ENCODE data around the gene TAF1B. TPM values are rescaled to one million over a fixed set of nuclear protein-coding genes. Genes with fewer than 3 reads are reported as not detected.

The TAF1B gene
- total and polyA plus RNA-seq, 2 donors (not counting 3 experiments of a cell fraction or from before 2014, with no cell fraction given) = 6.3 to 29.4 TPM

GRCh38 chr2:9815076-9815475 lies 28.2 kb upstream of the TAF1B start:
- ChIA-PET POLR2A (no interaction called here), CTCF (interaction anchor here (1.0 to 5.5 kb wide), 23 partner anchors 9 to 620 kb away, joined by 3 to 161 read pairs (median 8); partner anchors contain the start of genes TAF1B and YWHAQ)
- H3K79me2 ChIP-seq (ENCODE audit: control insufficient read depth, insufficient read depth, low read length) = no peaks in the 10 kb centered on the region
- DNase-seq (ENCODE audit: low read depth, low spot score) (no peak), FAIRE-seq (no peak)
- H3K4me2 ChIP-seq (ENCODE audit: insufficient read depth, low read length) = no peak overlapping the region
- TF ChIP-seq FOS (IDR thresholded peaks at IDR 0.05; ENCODE audit: borderline replicate concordance, insufficient read depth, low read length) (no peak), MAX (IDR thresholded peaks at IDR 0.05; ENCODE audit: insufficient read depth, insufficient read length) (no peak), CTCF (IDR thresholded peaks at IDR 0.05; ENCODE audit: extremely low read depth in 1 of 2, insufficient read depth in 1 of 2, low read depth in 1 of 2, low read length in 2 of 2) (no peak), JUN (IDR thresholded peaks at IDR 0.05; ENCODE audit: borderline replicate concordance, insufficient read depth, insufficient read length, low read depth) (no peak), MYC (IDR thresholded peaks at IDR 0.05; ENCODE audit: low read depth, low read length) (no peak), POLR2AphosphoS5 (IDR thresholded peaks at IDR 0.05; ENCODE audit: insufficient read depth, low read depth, low read length) (no peak), EZH2 (IDR thresholded peaks at IDR 0.05; ENCODE audit: borderline replicate concordance, low read depth, low read length, severe bottlenecking) (no peak), POLR2A (IDR thresholded peaks at IDR 0.05; ENCODE audit: low read depth, low read length) (no peak), GATA2 (IDR thresholded peaks at IDR 0.05; ENCODE audit: insufficient read depth, insufficient read length, low read depth, low read length) (no peak)
- no peaks in the 10 kb centered on the region for H3K9me1 ChIP-seq (replicated peaks; ENCODE audit: control insufficient read depth, extremely low read depth, insufficient read depth, low read length)
- dilution Hi-C loops (cut with MboI; ENCODE audit: extremely low pct_ligation_motif_present, low sequenced_read_pairs) (loop anchor here (25.0 kb wide), 1 partner anchor 147 kb away; the partner anchor contains the start of gene GRHL1), intact Hi-C loops (cut with micrococcal nuclease) (no loop called here)
- H3K36me3 ChIP-seq (ENCODE audit: control insufficient read depth in 2 of 2, extremely low read depth in 1 of 2, insufficient read depth in 2 of 2, low read length in 2 of 2) = no peaks in the 10 kb centered on the region
- no TSS peak for BruUV-seq (replicated peaks)
- H2AFZ ChIP-seq (ENCODE audit: low read depth, low read length) = no peak overlapping the region
- no peaks in the 10 kb centered on the region for H4K20me1 ChIP-seq (replicated peaks; ENCODE audit: control insufficient read depth, extremely low read depth, insufficient read depth, low read length)
- no peaks in the 10 kb centered on the region for H3K9me3 ChIP-seq (replicated peaks; ENCODE audit: control insufficient read depth, insufficient read depth, low read length)
- no peak overlapping the region for H3K9ac ChIP-seq (replicated peaks; ENCODE audit: extremely low read depth, insufficient read depth, low read length)
- H3K27me3 ChIP-seq (ENCODE audit: control insufficient read depth in 2 of 2, insufficient read depth in 2 of 2, low read length in 2 of 2) = no peaks in the 10 kb centered on the region
- H3K4me3 ChIP-seq (replicated peaks in 1 of 3; ENCODE audit: insufficient read depth in 1 of 3, low read depth in 1 of 3, low read length in 3 of 3) = no peak overlapping the region
- H3K27ac ChIP-seq (ENCODE audit: insufficient read depth, low read depth, low read length) = no peak overlapping the region
- peaks cover 6% of the 10 kb centered on the region for H3K4me1 ChIP-seq (ENCODE audit: control insufficient read depth, extremely low read depth, insufficient read depth, low read length)

Data from endothelial cell of umbilical vein (primary cell).